ENCODE measurements around the gene MATCAP1.

MATCAP1 gene

GRCh38 chr16:67147437-67148140, 36.2 kb downstream of the MATCAP1 start:
- intact Hi-C loops (cut with DNase I): no loop called here
- peak in 3 of 10 donors; percentile 48 to 79 (median 59) for DNase-seq

GRCh38 chr16:67146523-67147357, 37.0 kb downstream of the MATCAP1 start:
- DNase-seq: peak in 3 of 10 donors; percentile 58 to 89 (median 66)
- intact Hi-C loops (cut with DNase I): no loop called here

GRCh38 chr16:67145746-67146145, 38.0 kb downstream of the MATCAP1 start:
- DNase-seq: peak in 2 of 10 donors; percentile 5 to 21
- intact Hi-C loops (cut with DNase I): no loop called here

- intact Hi-C loops (cut with DNase I): no loop called here
- DNase-seq: peak in 3 of 10 donors; percentile 18 to 30 (median 20)
Observed at GRCh38 chr16:67144943-67145342, 38.8 kb downstream of the MATCAP1 start.

GRCh38 chr16:67142342-67142741, 41.4 kb downstream of the MATCAP1 start:
- intact Hi-C loops (cut with DNase I): no loop called here
- DNase-seq: peak in 1 of 10 donors; percentile 72

GRCh38 chr16:67141391-67141790, 42.4 kb downstream of the MATCAP1 start:
- DNase-seq: peak in 1 of 10 donors; percentile 82
- intact Hi-C loops (cut with DNase I): no loop called here

GRCh38 chr16:67137605-67138004, 46.2 kb downstream of the MATCAP1 start:
- DNase-seq: no peak
- intact Hi-C loops (cut with DNase I): no loop called here

- peak in 1 of 10 donors; percentile 32 for DNase-seq
- intact Hi-C loops (cut with DNase I): no loop called here
Observed at GRCh38 chr16:67129422-67129821, 54.3 kb downstream of the MATCAP1 start.

GRCh38 chr16:67128887-67129286, 54.9 kb downstream of the MATCAP1 start:
- intact Hi-C loops (cut with DNase I): no loop called here
- DNase-seq: no peak

- no peak for DNase-seq
- intact Hi-C loops (cut with DNase I): no loop called here
Observed at GRCh38 chr16:67128417-67128816, 55.3 kb downstream of the MATCAP1 start.

Measured in posterior cingulate gyrus (tissue), 11 donors.